Measurements from ENCODE around the gene CACNA1A. TPM values are rescaled to one million over a fixed set of nuclear protein-coding genes. Genes with fewer than 3 reads are reported as not detected.
"Not testable (repeated sequence)": the region's sequence is repeated elsewhere in the genome, so short reads cannot be mapped to it uniquely, and the experiment has no call there.

Gene CACNA1A
- total and polyA plus RNA-seq, 8 donors: 2.4 to 42.6 (median 6.8) TPM

DNA sequence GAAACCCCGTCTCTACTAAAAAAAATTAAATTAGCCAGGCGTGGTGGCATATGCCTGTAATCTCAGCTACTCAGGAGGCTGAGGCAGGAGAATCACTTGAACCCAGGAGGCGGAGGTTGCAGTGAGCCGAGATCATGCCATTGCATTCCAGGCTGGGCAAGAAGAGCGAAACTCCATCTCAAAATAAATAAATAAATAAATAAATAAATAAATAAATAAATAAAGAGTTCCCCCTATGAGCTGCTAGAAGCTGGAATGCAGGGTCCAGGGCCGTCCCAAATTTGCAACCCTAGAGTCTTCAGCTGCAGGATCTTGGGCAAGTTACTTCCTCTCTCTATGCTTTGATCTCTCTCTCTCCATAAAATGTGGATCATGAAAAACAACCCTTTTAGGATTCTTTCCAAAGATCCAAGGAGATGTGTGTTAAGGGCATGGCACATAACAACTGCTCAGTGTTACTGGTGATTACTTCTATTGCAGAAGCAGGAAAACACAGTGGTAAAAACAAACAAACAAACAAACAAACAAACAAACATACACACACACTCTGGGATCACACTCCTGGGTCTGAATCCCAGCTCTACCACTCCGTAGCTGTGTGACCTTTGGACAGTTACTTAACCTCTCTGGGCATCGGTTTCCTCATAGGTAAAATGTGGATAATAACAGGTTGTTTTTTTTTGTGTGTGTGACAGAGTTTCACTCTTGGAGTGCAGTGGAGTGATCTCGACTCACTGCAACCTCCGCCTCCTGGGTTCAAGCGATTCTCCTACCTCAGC lies 78.8 kb downstream of the CACNA1A start:
- no peaks in the 10 kb centered on the region for H3K9me3 ChIP-seq
- H3K36me3 ChIP-seq: no peaks in the 10 kb centered on the region
- WGBS, 2 donors: 73 to 84% methylated on average over 11 of the region's 11 CpGs
- H3K27ac ChIP-seq: no peak overlapping the region
- H3K4me1 ChIP-seq: no peaks in the 10 kb centered on the region
- ATAC-seq: no peak
- intact Hi-C loops (cut with DNase I): loop anchor here in 1 of 3 donors (10.0 kb wide), 1 partner anchor 143 kb away; no protein-coding TSS in a partner anchor
- no peak overlapping the region for H3K4me3 ChIP-seq
- no peaks in the 10 kb centered on the region for H3K27me3 ChIP-seq
- no peak for DNase-seq
- no peak for FAIRE-seq
- TF ChIP-seq CTCF (IDR thresholded peaks at IDR 0.05): no peak

GRCh38 chr19:13425875-13426274 lies 80.4 kb downstream of the CACNA1A start:
- H3K4me1 ChIP-seq, ATAC-seq, DNase-seq, H3K9me3 ChIP-seq, FAIRE-seq, H3K36me3 ChIP-seq, H3K27me3 ChIP-seq, H3K27ac ChIP-seq, H3K4me3 ChIP-seq: not testable (repeated sequence)
- 69 to 82% methylated on average over 3 of the region's 3 CpGs for WGBS, 2 donors
- intact Hi-C loops (cut with DNase I): loop anchor here in 1 of 3 donors (10.0 kb wide), 1 partner anchor 141 kb away; no protein-coding TSS in a partner anchor

GRCh38 chr19:13425151-13425550 lies 81.1 kb downstream of the CACNA1A start:
- intact Hi-C loops (cut with DNase I): loop anchor here in 1 of 3 donors (10.0 kb wide), 1 partner anchor 140 kb away; no protein-coding TSS in a partner anchor
- Histone ChIP-seq H3K27ac (no peak overlapping the region), H3K4me1 (no peaks in the 10 kb centered on the region), H3K36me3 (no peaks in the 10 kb centered on the region), H3K9me3 (no peaks in the 10 kb centered on the region), H3K27me3 (no peaks in the 10 kb centered on the region), H3K4me3 (no peak overlapping the region)
- DNase-seq (no peak), ATAC-seq (no peak), FAIRE-seq (no peak)
- WGBS, 2 donors: 56 to 61% methylated on average over 3 of the region's 3 CpGs
- TF ChIP-seq CTCF (IDR thresholded peaks at IDR 0.05): no peak

- intact Hi-C loops (cut with DNase I): loop anchor here in 1 of 3 donors (10.0 kb wide), 1 partner anchor 136 kb away; no protein-coding TSS in a partner anchor
- Histone ChIP-seq H3K27ac (no peak overlapping the region), H3K27me3 (no peaks in the 10 kb centered on the region), H3K9me3 (no peaks in the 10 kb centered on the region), H3K4me1 (no peaks in the 10 kb centered on the region), H3K36me3 (no peaks in the 10 kb centered on the region), H3K4me3 (no peak overlapping the region)
- FAIRE-seq: no peak
- no peak for ATAC-seq
- TF ChIP-seq CTCF (IDR thresholded peaks at IDR 0.05): no peak
- DNase-seq: no peak
These were observed 85.5 kb downstream of the CACNA1A start for GRCh38 chr19:13420780-13421179.

DNA sequence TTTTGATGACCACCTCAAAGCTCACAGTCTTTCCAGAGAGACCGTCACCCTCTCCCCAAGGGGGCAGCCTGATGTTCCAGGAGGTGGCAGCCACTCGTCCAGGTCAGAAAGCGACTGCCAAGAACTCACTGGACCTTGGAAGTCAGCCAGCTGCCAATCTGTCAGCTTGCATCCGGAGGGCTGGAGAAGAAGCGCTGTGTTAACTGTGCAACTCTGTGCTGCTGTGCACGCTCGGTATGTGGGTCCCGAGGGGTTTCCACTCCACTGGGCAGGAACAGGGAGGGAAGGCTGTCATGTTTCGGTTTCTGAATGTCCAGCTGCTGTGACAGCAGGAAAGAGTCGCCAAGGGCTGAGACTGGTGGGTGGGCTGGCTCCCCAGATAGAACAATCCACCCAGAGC lies 89.2 kb downstream of the CACNA1A start:
- Histone ChIP-seq H3K36me3 (no peaks in the 10 kb centered on the region), H3K9me3 (no peaks in the 10 kb centered on the region), H3K4me1 (no peaks in the 10 kb centered on the region), H3K4me3 (no peak overlapping the region), H3K27ac (no peak overlapping the region), H3K27me3 (no peaks in the 10 kb centered on the region)
- TF ChIP-seq CTCF (IDR thresholded peaks at IDR 0.05): no peak
- intact Hi-C loops (cut with DNase I): no loop called here
- 39 to 44% methylated on average over 10 of the region's 10 CpGs for WGBS, 2 donors
- ATAC-seq (peak in 1 of 4 donors; percentile 30), FAIRE-seq (no peak), DNase-seq (no peak)

All from pancreas (tissue), 10 donors.